COLO668 (cell line): ENCODE measurements around the gene SLC7A10.
A peak's percentile ranks its signal among the peaks of the same experiment; 100 is the strongest.
"Not testable (repeated sequence)": the region's sequence is repeated elsewhere in the genome, so short reads cannot be mapped to it uniquely, and the experiment has no call there.

Source experiments
- DNase-seq: peaks from one replicate; lab custom pipeline; 2025; ENCODE audit not compliant: unreplicated experiment; lab: John Stamatoyannopoulos, UW

SLC7A10 gene

GRCh38 chr19:33186431-33187182, 39.0 kb downstream of the SLC7A10 start:
- DNase-seq, result no peak

DNA sequence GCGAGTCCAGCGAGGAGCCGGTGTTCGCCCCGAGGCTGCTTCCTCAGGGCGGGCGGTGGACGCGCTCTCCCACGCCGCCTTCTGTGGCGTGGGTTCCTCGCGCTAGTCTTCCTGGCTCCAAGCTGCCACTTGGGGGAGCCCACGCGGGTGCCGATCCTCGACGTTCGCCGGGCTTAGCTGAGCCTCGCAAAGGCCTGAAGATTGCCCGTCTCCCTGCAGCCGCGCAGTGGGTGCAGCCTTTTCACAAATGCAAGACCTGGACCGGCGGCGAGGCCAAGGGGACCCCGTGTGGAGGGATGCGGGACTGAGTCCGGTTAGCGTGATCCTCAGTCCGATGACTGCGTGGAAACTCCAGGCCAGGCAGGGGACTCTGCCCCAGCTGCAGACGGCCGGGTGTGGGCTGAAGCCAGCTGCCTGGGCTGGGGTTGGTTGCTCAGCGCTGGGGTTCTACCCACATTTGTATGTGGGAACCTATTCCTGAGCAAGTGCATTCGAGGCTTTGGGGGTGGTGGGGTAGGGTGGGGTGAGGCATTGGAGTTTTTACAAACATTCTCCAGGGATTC, 48.2 kb downstream of the SLC7A10 start:
- peak; percentile 85 for DNase-seq

DNA sequence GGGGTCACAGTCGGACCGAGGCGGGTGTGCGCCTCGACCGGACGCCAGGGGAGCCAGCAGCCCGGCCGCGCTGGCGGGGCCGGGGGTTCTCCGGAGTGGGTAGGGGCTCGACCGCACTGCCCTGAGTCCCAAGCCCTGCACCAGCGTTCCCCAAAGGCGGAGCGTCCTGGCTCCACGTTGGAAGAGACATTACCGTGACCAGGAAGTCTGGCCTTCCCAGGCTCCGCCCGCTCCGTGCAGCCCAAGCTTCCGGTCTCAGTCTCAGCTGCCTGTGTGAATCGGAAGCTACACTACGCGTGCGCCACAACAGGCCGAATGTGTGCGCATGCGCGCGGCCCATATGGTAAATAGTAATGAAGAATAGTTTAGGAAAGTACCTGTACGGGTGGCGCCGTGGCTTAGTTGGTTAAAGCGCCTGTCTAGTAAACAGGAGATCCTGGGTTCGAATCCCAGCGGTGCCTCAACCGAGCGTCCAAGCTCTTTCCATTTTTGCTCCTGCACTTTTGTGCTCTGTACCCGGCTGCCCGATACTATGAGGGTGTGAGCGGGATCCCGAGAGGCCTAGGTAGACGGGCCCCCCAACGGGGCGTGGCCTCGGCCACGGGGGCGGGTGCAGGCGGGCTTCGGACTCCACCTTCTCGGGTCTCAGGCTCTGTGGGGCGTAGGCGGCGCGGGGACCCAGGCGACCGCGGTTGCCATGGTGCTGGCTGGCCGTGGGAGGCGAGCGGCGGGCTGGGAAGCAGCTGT, 48.8 kb downstream of the SLC7A10 start:
- peak; percentile 98 for DNase-seq

DNA sequence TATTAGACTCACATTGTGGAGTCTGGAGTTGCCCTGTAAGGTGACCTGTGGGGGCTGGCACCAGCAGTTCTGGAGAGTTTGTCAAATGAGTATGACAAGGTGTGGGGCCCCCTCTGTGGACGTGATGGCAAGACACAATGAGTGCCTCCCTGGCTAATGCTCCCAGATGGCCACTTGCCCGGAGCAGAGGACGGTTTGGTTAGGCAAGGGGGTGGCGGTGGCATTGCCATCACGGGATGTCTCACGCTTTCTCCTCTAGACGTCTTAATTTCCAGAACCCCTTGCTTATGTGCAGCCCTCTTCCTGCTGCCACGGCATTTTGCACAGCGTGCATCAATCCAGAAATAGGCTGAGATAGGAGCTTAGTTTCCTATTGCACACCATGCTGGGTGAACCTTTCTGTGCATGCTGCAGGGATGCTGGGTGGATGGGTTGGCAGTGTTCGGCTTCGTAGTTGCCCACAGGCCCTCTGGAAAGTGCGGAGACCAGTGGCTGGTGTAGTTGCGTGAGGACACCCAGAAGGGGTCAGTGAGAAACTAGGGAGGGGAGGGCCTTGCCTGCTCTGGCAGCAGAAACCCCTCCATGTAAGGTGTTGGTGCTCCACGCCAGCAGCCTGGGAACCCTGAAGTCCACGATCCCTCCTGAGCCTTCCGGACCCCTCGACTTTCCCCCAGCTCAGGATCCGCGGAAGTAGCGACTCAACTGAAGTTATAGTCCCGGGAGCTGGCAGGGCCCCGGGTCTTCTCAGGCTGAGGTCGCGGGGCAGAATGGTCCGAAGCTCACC, 49.6 kb downstream of the SLC7A10 start:
- DNase-seq, result peak; percentile 41

DNA sequence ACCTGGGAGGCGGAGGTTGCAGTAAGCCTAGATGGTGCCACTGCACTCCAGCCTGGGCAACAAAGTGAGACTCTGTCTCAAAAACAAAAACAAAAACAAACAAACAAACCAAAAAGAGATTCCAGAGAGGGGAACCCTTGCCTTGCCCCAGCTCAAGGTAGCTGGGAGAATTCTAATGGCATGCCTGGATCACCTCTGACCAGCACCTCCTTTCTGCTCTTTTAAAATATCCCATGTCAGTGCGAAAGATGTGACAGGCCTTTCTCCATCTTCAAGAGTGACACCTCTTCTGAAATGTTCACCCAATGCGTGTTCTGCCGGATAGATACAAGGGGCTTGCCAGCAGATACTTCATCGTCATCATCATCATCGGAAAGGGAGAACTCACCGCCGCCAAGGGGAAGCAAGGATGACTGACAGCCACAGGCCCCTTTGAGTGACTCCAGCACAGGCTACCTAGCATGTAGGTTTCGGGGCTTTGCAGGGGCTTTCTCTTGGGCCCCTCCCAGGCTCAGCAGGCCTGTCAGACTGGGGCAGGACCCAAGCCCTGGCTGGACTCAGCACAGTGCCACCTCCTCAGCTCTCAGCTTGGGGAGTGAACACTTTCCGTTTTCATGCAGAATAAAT, 50.4 kb downstream of the SLC7A10 start:
- no peak for DNase-seq

DNA sequence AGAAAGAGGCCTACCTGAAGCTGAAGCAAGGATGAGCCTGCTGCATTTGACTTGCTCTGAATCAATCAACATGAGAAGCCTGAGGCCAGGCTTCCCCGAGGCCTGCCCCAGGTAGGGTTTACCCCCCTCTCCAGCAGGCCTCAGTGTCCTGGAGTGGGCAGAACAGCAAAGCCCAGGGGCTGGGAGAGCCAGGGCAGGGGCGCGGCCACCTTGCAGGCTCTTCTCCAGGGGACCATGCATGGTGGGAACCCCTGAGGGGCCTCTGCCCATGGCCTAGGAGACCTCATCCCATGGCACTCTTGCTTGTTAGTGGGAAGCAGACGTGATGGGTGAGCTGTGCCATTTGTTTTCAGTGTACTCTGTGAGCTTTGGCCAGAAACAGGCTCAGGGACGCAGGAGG, 51.5 kb downstream of the SLC7A10 start:
- no peak for DNase-seq

- no peak for DNase-seq
These were observed 53.7 kb downstream of the SLC7A10 start for GRCh38 chr19:33171916-33172359.

DNA sequence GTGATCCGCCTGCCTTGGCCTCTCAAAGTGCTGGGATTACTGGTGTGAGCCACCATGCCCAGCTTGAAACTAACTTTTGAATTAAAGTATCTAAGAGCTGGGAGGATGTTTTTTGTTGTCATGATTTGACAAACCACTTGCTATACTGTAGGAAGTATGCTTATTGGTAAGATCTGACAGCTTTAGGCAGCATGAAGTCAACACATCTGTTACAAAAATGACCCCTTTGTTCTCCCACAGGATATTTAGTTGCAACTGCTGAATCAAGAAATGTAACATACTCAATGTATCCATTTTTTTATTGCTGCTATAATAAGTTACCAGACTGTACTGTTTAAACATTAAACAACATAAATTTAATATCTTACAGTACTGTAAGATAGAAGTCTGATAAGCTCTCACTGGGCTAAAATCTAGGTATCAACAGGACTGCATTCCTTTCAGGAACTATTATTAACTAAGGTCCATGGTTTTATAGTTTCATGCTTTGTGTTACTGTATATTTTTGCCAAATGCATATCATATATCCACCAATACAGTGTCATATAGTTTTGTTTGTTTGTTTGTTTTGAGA, 54.3 kb downstream of the SLC7A10 start:
- DNase-seq, result no peak

DNA sequence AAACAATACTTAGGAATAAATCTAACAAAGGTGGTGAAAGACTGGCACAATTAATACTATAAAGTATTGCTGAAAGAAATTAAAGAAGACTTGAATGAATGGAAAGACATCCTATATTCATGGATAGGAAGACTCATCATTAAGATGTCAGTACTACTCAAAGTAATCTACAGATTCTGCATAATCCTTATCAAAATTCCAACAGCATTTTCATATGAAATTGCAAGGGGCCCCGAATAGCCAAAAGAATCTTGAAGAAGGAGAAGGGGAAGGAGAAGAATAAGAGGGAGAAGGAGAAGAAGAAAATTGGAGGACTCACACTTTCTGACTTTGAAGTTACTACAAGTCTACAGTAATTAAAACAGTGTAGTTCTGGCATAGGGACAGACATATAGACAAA, 57.1 kb downstream of the SLC7A10 start:
- no peak for DNase-seq

DNA sequence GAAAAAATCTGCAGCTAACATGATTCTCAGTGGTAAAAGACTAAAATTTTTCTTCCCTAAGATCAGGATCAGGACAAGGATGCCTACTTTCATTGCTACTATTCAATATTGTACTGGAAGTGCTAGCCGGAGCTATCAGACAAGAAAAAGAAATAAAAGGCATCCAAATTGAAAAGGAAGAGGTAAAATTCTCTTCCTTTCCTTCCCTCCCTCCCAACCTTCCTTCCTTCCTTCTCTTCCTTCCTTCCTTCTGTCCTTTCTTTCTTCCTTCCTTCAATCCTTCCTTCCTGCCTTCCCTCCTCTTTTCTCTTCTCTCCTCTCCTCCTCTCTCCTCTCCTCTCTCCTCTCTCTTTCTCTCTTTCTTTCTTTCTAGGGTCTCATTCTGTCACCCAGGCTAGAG, 58.2 kb downstream of the SLC7A10 start:
- DNase-seq, result no peak

GRCh38 chr19:33166037-33166436, 59.6 kb downstream of the SLC7A10 start:
- not testable (repeated sequence) for DNase-seq

- DNase-seq, result no peak
These were observed 62.2 kb downstream of the SLC7A10 start for GRCh38 chr19:33163481-33163880.

DNA sequence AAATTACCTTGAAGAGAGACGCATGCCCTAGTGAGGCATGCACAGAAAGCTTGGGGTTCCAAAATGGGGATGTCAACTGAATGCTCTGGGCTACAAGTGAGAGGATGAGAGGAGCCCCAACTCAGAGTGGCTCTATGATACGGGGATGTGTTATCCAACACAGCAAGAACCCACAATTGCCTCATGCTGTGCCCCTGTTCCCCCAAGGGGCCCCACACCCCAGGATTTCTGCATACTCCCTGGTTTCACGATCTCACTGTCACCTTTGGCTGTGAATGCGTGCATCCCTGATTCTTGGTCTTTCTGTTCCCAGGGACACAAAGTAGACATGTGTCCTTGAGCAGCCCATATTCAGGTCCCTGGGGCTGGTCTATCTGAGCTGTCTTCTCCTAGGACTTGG, 64.4 kb downstream of the SLC7A10 start:
- no peak for DNase-seq

GRCh38 chr19:33159893-33160292, 65.8 kb downstream of the SLC7A10 start:
- DNase-seq, result no peak

GRCh38 chr19:33159149-33159548, 66.5 kb downstream of the SLC7A10 start:
- no peak for DNase-seq
